Activated T-helper 1 cell treated with Interleukin-2 at 50 U/mL for 16 hours (primary cell): Measurements from ENCODE around the gene ATXN1.

Experiments
- DNase-seq: peaks from one replicate; pipeline ENCODE4 v3.0.0-alpha.2; 2020; ENCODE audit warnings: low read depth

The ATXN1 gene

GRCh38 chr6:16762268-16762549 lies 949 bp upstream of the ATXN1 start:
- no peak for DNase-seq

- peak; percentile 72 for DNase-seq
Measured at GRCh38 chr6:16761471-16762267, 409 bp upstream of the ATXN1 start.

GRCh38 chr6:16759646-16760515 lies 1.4 kb downstream of the ATXN1 start:
- peak; percentile 55 for DNase-seq

- DNase-seq: no peak
Measured at GRCh38 chr6:16759181-16759645, 2.0 kb downstream of the ATXN1 start.

GRCh38 chr6:16758163-16758975 lies 2.9 kb downstream of the ATXN1 start:
- no peak for DNase-seq

GRCh38 chr6:16757332-16757731 lies 3.9 kb downstream of the ATXN1 start:
- DNase-seq: no peak

GRCh38 chr6:16756660-16757255 lies 4.5 kb downstream of the ATXN1 start:
- no peak for DNase-seq

- no peak for DNase-seq
Measured at GRCh38 chr6:16755544-16755943, 5.7 kb downstream of the ATXN1 start.

- DNase-seq: no peak
Measured at GRCh38 chr6:16754876-16755275, 6.4 kb downstream of the ATXN1 start.

- no peak for DNase-seq
Measured at GRCh38 chr6:16754274-16754673, 7.0 kb downstream of the ATXN1 start.

- DNase-seq: no peak
Measured at GRCh38 chr6:16753341-16753740, 7.9 kb downstream of the ATXN1 start.

- DNase-seq: no peak
Measured at GRCh38 chr6:16752206-16752866, 8.9 kb downstream of the ATXN1 start.

GRCh38 chr6:16751251-16751946 lies 9.9 kb downstream of the ATXN1 start:
- no peak for DNase-seq

GRCh38 chr6:16750566-16750965 lies 10.7 kb downstream of the ATXN1 start:
- DNase-seq: no peak

- DNase-seq: no peak
Measured at GRCh38 chr6:16749516-16750485, 11.5 kb downstream of the ATXN1 start.

GRCh38 chr6:16748025-16748319 lies 13.3 kb downstream of the ATXN1 start:
- DNase-seq: no peak

- DNase-seq: no peak
Measured at GRCh38 chr6:16747232-16748024, 13.8 kb downstream of the ATXN1 start.

GRCh38 chr6:16746812-16747211 lies 14.4 kb downstream of the ATXN1 start:
- DNase-seq: no peak

GRCh38 chr6:16746401-16746800 lies 14.9 kb downstream of the ATXN1 start:
- DNase-seq: no peak
